Measurements from ENCODE around the gene MEX3D. TPM values are rescaled to one million over a fixed set of nuclear protein-coding genes. Genes with fewer than 3 reads are reported as not detected.

The MEX3D gene
- polyA plus RNA-seq, 1 experiment, result 5.4 TPM

- ChIA-PET POLR2A (no interaction called here), CTCF (no interaction called here)
- no peak for DNase-seq (ENCODE audit: low read depth)
- no peaks in the 10 kb centered on the region for H3K27me3 ChIP-seq (ENCODE audit: control insufficient read depth, insufficient read depth, low read length)
- H3K4me3 ChIP-seq (ENCODE audit: low read depth, low read length), result no peak overlapping the region
- TF ChIP-seq CTCF (IDR thresholded peaks at IDR 0.05; ENCODE audit: insufficient read depth, low read depth, low read length), result no peak
- H3K36me3 ChIP-seq (ENCODE audit: control insufficient read depth, insufficient read depth, low read length), result peaks cover 8% of the 10 kb centered on the region
Measured at GRCh38 chr19:1556390-1557070, 11.6 kb downstream of the MEX3D start.

- TF ChIP-seq CTCF (IDR thresholded peaks at IDR 0.05; ENCODE audit: insufficient read depth, low read depth, low read length), result no peak
- CTCF ChIA-PET, result interaction anchor here (1.7 kb wide), 1 partner anchor 10 kb away, joined by 7 read pairs; no protein-coding TSS in a partner anchor
Measured at GRCh38 chr19:1555487-1556389, 12.4 kb downstream of the MEX3D start.

GRCh38 chr19:1554968-1555367, 13.2 kb downstream of the MEX3D start:
- TF ChIP-seq CTCF (IDR thresholded peaks at IDR 0.05; ENCODE audit: insufficient read depth, low read depth, low read length), result no peak
- Histone ChIP-seq H3K4me3 (ENCODE audit: low read depth, low read length) (no peak overlapping the region), H3K27me3 (ENCODE audit: control insufficient read depth, insufficient read depth, low read length) (no peaks in the 10 kb centered on the region), H3K36me3 (ENCODE audit: control insufficient read depth, insufficient read depth, low read length) (peaks cover 6% of the 10 kb centered on the region)
- DNase-seq (ENCODE audit: low read depth), result no peak
- CTCF ChIA-PET, result interaction anchor here (0.9 to 1.7 kb wide), 4 partner anchors 9 to 206 kb away, joined by 3 to 7 read pairs (median 3); no protein-coding TSS in a partner anchor
- POLR2A ChIA-PET, result no interaction called here

More at GRCh38 chr19:1555487-1556389, 12.4 kb downstream of the MEX3D start:
- no peak for DNase-seq (ENCODE audit: low read depth)
- H3K36me3 ChIP-seq (ENCODE audit: control insufficient read depth, insufficient read depth, low read length), result peaks cover 8% of the 10 kb centered on the region
- POLR2A ChIA-PET, result no interaction called here
- H3K4me3 ChIP-seq (ENCODE audit: low read depth, low read length), result no peak overlapping the region
- no peaks in the 10 kb centered on the region for H3K27me3 ChIP-seq (ENCODE audit: control insufficient read depth, insufficient read depth, low read length)

- no peak for TF ChIP-seq CTCF (IDR thresholded peaks at IDR 0.05; ENCODE audit: insufficient read depth, low read depth, low read length)
- no peak overlapping the region for H3K4me3 ChIP-seq (ENCODE audit: low read depth, low read length)
- peaks cover 6% of the 10 kb centered on the region for H3K36me3 ChIP-seq (ENCODE audit: control insufficient read depth, insufficient read depth, low read length)
- POLR2A ChIA-PET, result no interaction called here
- CTCF ChIA-PET, result interaction anchor here (1.1 to 1.5 kb wide), 2 partner anchors 119 kb away, joined by 3 read pairs; no protein-coding TSS in a partner anchor
- DNase-seq (ENCODE audit: low read depth), result no peak
- H3K27me3 ChIP-seq (ENCODE audit: control insufficient read depth, insufficient read depth, low read length), result no peaks in the 10 kb centered on the region
Measured at GRCh38 chr19:1553415-1553814, 14.7 kb downstream of the MEX3D start.
